GM13976 (cell line): ENCODE data around the gene TMEM225.
"Not testable (repeated sequence)": the region's sequence is repeated elsewhere in the genome, so short reads cannot be mapped to it uniquely, and the experiment has no call there.

Experiments
- DNase-seq: peaks from one replicate; pipeline ENCODE4 v3.0.0; 2012; ENCODE audit warnings: low spot score
- in situ Hi-C: fragments of 300-500 bp; cut with MboI; formaldehyde crosslinking; loops from one replicate; pipeline ENCODE4 v1.12.0; 2022; ENCODE audit warnings: low sequenced_read_pairs, mixed read lengths, inconsistent platforms; ENCODE audit not compliant: unreplicated experiment
- TF ChIP-seq, protein P1 (sequence below): IDR thresholded peaks from 2 replicates; pipeline ENCODE4 v1.5.1; 2012; ENCODE audit warnings: borderline replicate concordance, mild to moderate bottlenecking; ENCODE audit not compliant: insufficient read depth; ENCODE audit errors: extremely low read depth, missing control alignments, control extremely low read depth

The TMEM225 gene

DNA sequence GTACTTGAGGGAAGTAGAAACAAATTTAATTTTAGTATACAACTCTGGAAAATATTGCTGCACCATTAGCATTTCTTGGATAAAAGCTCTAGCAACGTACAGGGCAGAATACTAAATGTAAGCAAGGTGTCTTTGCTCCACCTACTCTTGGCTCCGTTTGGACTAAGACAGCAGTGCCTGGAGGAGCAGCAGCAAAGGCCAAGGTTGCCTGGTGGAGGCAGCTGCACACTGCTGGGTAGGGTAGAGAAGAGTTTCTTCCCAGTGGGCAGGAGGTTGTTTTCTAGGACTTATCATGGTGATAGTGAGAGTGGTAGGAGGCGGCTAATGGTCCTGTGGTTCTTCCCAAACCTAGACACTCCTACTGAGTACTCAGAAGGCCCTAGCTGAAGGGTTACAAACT, 14.3 kb upstream of the TMEM225 start:
- in situ Hi-C loops: no loop called here
- TF ChIP-seq, protein P1, sequence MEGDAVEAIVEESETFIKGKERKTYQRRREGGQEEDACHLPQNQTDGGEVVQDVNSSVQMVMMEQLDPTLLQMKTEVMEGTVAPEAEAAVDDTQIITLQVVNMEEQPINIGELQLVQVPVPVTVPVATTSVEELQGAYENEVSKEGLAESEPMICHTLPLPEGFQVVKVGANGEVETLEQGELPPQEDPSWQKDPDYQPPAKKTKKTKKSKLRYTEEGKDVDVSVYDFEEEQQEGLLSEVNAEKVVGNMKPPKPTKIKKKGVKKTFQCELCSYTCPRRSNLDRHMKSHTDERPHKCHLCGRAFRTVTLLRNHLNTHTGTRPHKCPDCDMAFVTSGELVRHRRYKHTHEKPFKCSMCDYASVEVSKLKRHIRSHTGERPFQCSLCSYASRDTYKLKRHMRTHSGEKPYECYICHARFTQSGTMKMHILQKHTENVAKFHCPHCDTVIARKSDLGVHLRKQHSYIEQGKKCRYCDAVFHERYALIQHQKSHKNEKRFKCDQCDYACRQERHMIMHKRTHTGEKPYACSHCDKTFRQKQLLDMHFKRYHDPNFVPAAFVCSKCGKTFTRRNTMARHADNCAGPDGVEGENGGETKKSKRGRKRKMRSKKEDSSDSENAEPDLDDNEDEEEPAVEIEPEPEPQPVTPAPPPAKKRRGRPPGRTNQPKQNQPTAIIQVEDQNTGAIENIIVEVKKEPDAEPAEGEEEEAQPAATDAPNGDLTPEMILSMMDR: no peak
- no peak for DNase-seq

DNA sequence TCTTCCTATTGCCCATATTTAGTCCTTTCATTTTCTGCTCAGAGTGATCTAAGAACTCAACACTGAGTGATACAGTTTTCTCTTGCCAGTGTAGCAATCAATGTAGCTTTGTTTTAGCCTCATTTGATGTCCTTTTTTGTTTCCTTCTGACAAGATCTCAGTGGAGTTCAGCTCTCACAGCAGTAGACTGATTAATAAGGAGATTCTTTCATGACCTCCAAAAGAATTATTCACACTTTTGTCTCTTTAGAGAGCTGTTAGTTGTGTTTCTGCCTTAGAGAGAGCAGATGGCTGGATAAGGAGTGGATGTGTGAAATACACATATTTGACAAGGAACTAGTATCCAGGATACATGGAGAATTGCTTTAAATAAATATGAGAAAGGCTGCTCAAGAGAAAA, 6.6 kb upstream of the TMEM225 start:
- TF ChIP-seq, protein P1: no peak
- in situ Hi-C loops: no loop called here
- DNase-seq: no peak

DNA sequence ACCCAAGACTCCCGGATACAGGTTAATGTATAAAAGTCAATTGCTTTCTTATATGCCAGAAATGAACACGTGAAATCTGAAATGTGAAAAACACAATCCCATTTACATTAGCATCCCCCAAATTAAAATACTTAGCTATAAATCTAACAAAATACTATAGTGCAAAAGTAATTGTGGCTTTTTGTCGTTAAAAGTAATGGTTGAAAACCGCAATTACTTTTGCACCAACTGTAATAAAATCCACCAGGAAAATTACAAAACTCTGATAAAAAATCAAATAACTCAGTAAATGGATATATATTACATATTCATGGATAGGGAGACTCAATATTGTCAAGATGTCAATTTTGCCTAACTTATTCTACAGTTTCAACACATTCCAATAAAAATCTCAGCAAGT, 4.6 kb downstream of the TMEM225 start:
- in situ Hi-C loops: no loop called here
- DNase-seq: no peak
- TF ChIP-seq, protein P1: no peak

DNA sequence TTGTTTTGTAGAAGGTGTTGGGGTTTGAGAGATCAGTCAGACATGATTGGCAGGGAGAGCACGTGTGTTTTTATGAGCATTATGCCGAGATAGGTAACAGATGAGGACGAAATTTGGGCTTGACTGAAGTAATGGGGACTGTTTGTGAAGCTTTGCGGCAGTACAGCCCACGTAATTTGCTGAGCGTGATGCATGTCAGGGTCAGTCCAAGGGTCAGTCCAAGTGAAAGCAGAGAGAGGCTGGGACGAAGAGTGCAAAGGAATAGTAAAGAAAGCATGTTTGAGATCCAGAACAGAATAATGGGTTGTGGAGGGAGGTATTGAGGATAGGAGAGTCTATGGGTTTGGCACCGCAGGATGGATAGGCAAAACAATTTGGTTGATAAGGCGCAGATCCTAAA, 17.7 kb downstream of the TMEM225 start:
- DNase-seq, in situ Hi-C loops: not testable (repeated sequence)

DNA sequence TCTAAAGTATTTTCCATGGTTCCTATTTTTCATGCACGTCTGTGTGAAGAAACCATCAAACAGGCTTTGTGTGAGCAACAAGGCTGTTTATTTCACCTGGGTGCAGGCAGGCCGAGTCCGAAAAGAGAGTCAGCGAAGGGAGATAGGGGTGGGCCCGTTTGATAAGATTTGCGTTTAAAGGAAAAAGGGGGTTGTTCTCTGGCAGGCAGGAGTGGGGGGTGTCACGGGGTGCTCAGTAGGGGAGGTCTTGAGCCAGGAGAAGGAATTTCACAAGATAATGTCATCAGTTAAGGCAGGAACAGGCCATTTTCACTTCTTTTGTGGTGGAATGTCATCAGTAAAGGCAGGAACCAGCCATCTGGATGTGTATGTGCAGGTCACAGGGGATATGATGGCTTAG, 20.2 kb downstream of the TMEM225 start:
- DNase-seq, in situ Hi-C loops: not testable (repeated sequence)

DNA sequence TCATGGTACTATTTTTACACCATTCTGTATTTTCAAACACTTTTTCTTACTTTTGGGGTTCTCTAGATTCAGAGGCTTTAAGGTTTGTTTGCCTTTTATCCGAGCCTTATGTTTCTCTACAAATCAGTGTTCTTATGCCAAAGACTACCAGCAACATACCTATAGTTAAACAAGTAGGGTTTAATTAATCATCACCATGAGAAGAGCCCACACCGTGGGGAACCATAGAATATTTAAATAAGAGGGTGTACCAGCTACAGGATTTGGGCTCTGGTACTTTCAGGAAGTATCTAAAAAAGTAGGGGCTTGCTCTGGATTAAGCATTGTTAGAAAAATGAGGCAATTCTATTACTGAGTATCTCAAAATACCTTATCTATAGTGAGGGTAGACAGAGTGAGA, 25.7 kb downstream of the TMEM225 start:
- in situ Hi-C loops: no loop called here
- DNase-seq: no peak

DNA sequence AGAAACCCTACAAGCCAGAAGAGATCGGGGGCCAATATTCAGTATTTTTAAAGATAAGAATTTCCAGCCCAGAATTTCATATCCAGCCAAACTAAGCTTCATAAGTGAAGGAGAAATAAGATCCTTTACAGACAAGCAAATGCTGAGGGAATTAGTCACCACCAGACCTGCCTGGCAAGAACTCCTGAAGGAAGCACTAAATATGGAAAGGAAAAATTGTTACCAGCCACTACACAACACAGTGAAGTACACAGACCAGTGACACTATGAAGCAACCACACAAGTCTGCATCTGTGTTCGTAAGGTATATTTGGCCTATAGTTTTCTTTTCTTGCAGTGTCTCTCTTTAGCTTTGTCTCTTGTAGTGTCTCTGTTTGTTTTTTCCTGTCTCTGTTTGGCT, 29.0 kb downstream of the TMEM225 start:
- DNase-seq: no peak
- in situ Hi-C loops: no loop called here
- TF ChIP-seq, protein P1: no peak

More for the DNA sequence above, 25.7 kb downstream of the TMEM225 start:
- TF ChIP-seq, protein P1: no peak

DNA sequence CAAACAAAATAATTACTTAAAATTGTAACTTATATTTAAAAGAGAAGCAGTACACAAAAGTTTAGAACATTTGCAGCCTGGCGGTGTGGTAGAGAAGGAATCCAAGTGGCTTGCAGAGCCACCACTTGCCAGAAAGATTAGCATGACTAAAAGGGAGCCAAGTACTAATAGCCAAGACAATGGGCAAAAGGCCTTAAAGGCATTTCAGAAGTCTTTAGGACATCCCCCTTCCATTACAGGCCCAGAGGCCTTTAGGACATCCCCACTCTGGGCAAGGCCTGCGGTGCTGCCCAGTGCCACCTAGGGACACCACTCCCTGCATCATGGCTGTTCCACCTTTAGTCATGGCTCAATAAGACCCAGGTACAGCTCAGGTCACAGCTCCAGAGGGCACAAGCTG, 32.4 kb downstream of the TMEM225 start:
- in situ Hi-C loops: no loop called here

More for the DNA sequence above, 32.4 kb downstream of the TMEM225 start:
- TF ChIP-seq, protein P1: no peak
- DNase-seq: no peak
